ENCODE data around the gene TBC1D14.

Gene TBC1D14

DNA sequence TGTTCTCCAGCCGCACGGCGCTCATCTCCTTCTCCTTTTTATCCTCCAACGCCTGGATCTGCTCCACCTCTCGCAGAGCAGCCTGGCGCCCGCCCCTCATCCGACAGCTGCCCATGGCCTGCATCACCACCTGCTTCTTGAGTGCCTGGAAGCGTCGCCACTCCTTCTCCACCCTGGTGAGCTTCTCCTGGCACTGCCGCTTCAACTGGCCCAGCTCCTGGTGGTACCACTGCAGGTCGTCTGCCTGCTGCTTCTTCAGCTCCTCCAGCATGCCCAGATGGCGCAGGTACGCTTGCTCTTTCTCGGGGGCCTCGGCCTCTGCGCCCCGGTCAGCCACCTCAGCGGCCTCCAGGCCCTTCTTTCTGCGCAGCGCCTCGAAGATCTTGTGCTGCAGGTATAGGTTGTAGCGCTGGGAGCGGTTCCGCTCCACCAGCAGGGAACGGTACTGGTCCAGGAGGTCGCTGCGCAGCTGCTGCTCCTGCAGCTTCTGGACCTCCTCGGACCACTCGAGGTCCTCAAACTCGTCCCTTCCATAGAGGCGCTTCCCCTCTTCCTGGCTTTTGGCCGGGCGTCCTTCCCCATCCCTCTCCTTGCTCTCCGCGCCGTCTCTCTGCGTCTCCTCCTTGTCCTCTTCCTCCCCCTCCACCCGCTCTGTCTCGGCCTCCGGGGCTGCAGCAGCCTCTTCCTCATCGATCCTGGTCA, 132.3 kb downstream of the TBC1D14 start:
- peak overlapping the region; percentile 78 for H3K4me3 ChIP-seq (ENCODE audit: low read depth, low read length)
- H2BK12ac ChIP-seq (ENCODE audit: low read length): no peak overlapping the region
- H3K18ac ChIP-seq (ENCODE audit: low read length): no peak overlapping the region
- no peak overlapping the region for H2BK5ac ChIP-seq (ENCODE audit: low read depth, low read length, poor library complexity)
- peaks cover 18 to 22% of the 10 kb centered on the region in 2 experiments for H3K4me1 ChIP-seq (ENCODE audit: control insufficient read depth in 1 of 2, insufficient read depth in 2 of 2, low read length in 2 of 2)
- peaks cover 0 to 7% of the 10 kb centered on the region in 2 experiments for H3K36me3 ChIP-seq (ENCODE audit: control insufficient read depth in 1 of 2, insufficient read depth in 2 of 2, low read length in 2 of 2)
- no peak overlapping the region for H3K4ac ChIP-seq (ENCODE audit: low read depth, low read length)
- H3K14ac ChIP-seq (ENCODE audit: low read length): peak overlapping the region; percentile 21
- peaks cover 9% of the 10 kb centered on the region for H3K79me1 ChIP-seq (ENCODE audit: low read length)
- no peak overlapping the region for H3K23ac ChIP-seq (ENCODE audit: low read length)
- peak overlapping the region; percentile 51 for H4K8ac ChIP-seq (ENCODE audit: low read depth, low read length)
- no peaks in the 10 kb centered on the region for H3K27me3 ChIP-seq (ENCODE audit: insufficient read depth, low read length)
- H3K4me2 ChIP-seq (ENCODE audit: low read length): peak overlapping the region; percentile 82
- peak overlapping the region; percentile 68 for H2AFZ ChIP-seq (ENCODE audit: insufficient read depth, low read length, poor library complexity)
- no peak overlapping the region for H3K9ac ChIP-seq (ENCODE audit: low read length)
- H3K27ac ChIP-seq (ENCODE audit: low read depth, low read length): no peak overlapping the region
- WGBS (ENCODE audit: extremely low coverage, insufficient coverage, insufficient read length): no CpG with 5 or more reads among the region's 42 CpGs
- H3K9me3 ChIP-seq (ENCODE audit: insufficient read depth, low read depth, low read length): peaks cover 2% of the 10 kb centered on the region
- H2BK120ac ChIP-seq (ENCODE audit: insufficient read depth, low read length, poor library complexity): no peak overlapping the region
- DNase-seq: no peak
- H3K79me2 ChIP-seq (ENCODE audit: control insufficient read depth, insufficient read depth, low read length, poor library complexity): peaks cover 19% of the 10 kb centered on the region
- H4K91ac ChIP-seq (ENCODE audit: low read depth, low read length): no peak overlapping the region
- peak overlapping the region; percentile 15 for H4K12ac ChIP-seq (ENCODE audit: low read depth, low read length)
- no peak overlapping the region for H2AK5ac ChIP-seq (ENCODE audit: low read length)

DNA sequence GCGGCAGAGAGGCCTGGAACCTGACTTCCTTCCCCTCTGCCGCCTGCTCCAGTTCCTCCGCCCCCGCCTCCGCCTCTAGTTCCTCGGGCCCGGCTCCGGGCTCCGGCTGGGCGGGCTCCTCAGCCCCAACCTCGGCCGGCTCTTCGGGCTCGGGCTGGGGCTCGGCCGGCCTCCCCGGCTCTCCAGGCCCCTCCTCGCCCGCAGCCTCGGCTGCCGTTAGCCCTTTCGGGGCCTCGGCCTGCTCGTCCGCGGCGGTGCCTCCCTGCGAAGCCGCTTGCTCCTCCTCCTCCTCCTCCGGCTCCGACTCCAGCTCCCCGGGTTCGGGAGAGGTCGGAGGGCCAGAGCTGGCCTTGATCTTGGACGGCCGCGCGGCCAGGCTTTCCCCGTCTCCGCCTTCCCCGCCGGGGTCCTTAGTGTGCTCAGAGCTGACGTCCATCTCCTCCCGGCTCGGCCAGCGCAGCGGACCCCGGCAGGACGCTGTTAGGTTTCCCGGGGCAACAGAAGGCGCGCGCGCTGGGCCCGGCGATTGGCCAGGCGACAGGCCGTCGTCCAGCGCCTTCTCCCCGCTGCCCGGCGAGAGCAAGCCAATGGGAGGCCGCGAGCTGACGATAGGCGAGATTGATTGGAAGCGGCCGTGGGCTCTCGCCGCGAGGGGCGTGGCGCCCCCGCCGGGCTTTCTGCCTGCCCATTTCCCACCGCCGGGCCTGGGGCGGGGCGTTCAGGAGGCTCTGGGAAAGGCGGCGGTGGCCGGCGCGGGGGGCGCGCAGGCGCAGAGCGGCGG, 133.1 kb downstream of the TBC1D14 start:
- no peak overlapping the region for H2BK120ac ChIP-seq (ENCODE audit: insufficient read depth, low read length, poor library complexity)
- WGBS (ENCODE audit: extremely low coverage, insufficient coverage, insufficient read length): no CpG with 5 or more reads among the region's 90 CpGs
- H3K14ac ChIP-seq (ENCODE audit: low read length): no peak overlapping the region
- H3K4me3 ChIP-seq (ENCODE audit: low read depth, low read length): peak overlapping the region; percentile 78
- no peak overlapping the region for H3K18ac ChIP-seq (ENCODE audit: low read length)
- H4K8ac ChIP-seq (ENCODE audit: low read depth, low read length): peak overlapping the region; percentile 51
- H2AFZ ChIP-seq (ENCODE audit: insufficient read depth, low read length, poor library complexity): peak overlapping the region; percentile 68
- no peak overlapping the region for H4K12ac ChIP-seq (ENCODE audit: low read depth, low read length)
- peak; percentile 99 for DNase-seq
- H3K23ac ChIP-seq (ENCODE audit: low read length): no peak overlapping the region
- no peak overlapping the region for H2AK5ac ChIP-seq (ENCODE audit: low read length)
- peaks cover 4% of the 10 kb centered on the region for H3K9me3 ChIP-seq (ENCODE audit: insufficient read depth, low read depth, low read length)
- peak overlapping the region; percentile 82 for H3K4me2 ChIP-seq (ENCODE audit: low read length)
- H3K79me2 ChIP-seq (ENCODE audit: control insufficient read depth, insufficient read depth, low read length, poor library complexity): peaks cover 19% of the 10 kb centered on the region
- H3K4me1 ChIP-seq (ENCODE audit: control insufficient read depth in 1 of 2, insufficient read depth in 2 of 2, low read length in 2 of 2): peaks cover 18 to 22% of the 10 kb centered on the region in 2 experiments
- H2BK12ac ChIP-seq (ENCODE audit: low read length): no peak overlapping the region
- no peak overlapping the region for H2BK5ac ChIP-seq (ENCODE audit: low read depth, low read length, poor library complexity)
- no peak overlapping the region for H4K91ac ChIP-seq (ENCODE audit: low read depth, low read length)
- H3K4ac ChIP-seq (ENCODE audit: low read depth, low read length): no peak overlapping the region
- H3K79me1 ChIP-seq (ENCODE audit: low read length): peaks cover 9% of the 10 kb centered on the region
- peak overlapping the region; percentile 29 for H3K9ac ChIP-seq (ENCODE audit: low read length)
- H3K27me3 ChIP-seq (ENCODE audit: insufficient read depth, low read length): no peaks in the 10 kb centered on the region
- H3K36me3 ChIP-seq (ENCODE audit: control insufficient read depth in 1 of 2, insufficient read depth in 2 of 2, low read length in 2 of 2): peaks cover 0 to 7% of the 10 kb centered on the region in 2 experiments
- peak overlapping the region; percentile 9 for H3K27ac ChIP-seq (ENCODE audit: low read depth, low read length)

DNA sequence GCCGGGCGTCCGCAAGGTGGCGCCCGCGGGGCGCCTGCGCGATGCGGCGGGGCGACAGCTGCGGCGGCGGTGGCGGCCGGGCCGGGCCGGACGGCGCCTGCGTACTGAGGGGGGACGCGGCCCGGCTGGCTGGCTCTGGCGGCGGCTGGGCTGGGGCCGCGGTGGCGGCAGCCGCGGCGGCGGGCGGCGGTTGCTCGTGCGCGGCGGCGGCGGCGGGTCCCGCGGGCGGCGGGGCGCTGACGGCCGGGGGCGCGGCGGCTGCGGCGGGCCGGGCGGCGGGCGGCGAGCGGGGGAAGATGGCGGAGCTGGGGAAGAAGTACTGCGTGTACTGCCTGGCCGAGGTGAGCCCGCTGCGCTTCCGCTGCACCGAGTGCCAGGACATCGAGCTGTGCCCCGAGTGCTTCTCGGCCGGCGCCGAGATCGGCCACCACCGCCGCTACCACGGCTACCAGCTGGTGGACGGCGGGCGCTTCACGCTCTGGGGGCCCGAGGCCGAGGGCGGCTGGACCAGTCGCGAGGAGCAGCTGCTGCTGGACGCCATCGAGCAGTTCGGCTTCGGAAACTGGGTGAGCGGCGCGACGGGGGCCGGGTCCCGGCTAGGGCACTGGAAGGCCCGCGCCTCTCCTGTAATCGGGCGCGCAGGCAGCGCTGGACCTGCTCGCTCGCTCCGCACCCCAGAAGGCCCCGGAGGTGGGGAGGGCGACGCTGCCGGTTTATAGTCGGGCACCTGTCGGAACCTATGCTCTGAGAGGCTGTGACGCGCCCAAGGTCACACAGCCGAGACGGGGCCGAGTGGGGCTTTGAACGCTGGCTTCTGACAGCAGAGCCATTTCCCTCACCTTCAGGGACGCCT, 133.9 kb downstream of the TBC1D14 start, which contains the start of gene TADA2B:
TADA2B (plus strand) TSS at position 89 of the 853 bp plus-strand sequence; CDS start at position 297, 208 bp downstream.
- peak; percentile 10 to 51 for DNase-seq
- Histone ChIP-seq H2BK12ac (ENCODE audit: low read length) (no peak within 1 kb of the TSS), H2BK5ac (ENCODE audit: low read depth, low read length, poor library complexity) (peak within 1 kb of the TSS; percentile 81), H3K27ac (ENCODE audit: low read depth, low read length) (peak within 1 kb of the TSS; percentile 9), H3K79me1 (ENCODE audit: low read length) (peaks cover 9% of the 10 kb centered on the region), H2AFZ (ENCODE audit: insufficient read depth, low read length, poor library complexity) (peak within 1 kb of the TSS; percentile 80), H3K14ac (ENCODE audit: low read length) (peak within 1 kb of the TSS; percentile 99), H2AK5ac (ENCODE audit: low read length) (peak within 1 kb of the TSS; percentile 97), H3K4ac (ENCODE audit: low read depth, low read length) (peak within 1 kb of the TSS; percentile 95), H4K12ac (ENCODE audit: low read depth, low read length) (peak within 1 kb of the TSS; percentile 89), H3K4me3 (ENCODE audit: low read depth, low read length) (peak within 1 kb of the TSS; percentile 99), H2BK120ac (ENCODE audit: insufficient read depth, low read length, poor library complexity) (peak within 1 kb of the TSS; percentile 81), H3K9ac (ENCODE audit: low read length) (peak within 1 kb of the TSS; percentile 94), H3K4me1 (ENCODE audit: control insufficient read depth in 1 of 2, insufficient read depth in 2 of 2, low read length in 2 of 2) (peaks cover 18 to 22% of the 10 kb centered on the region in 2 experiments), H3K18ac (ENCODE audit: low read length) (peak within 1 kb of the TSS; percentile 88), H4K8ac (ENCODE audit: low read depth, low read length) (peak within 1 kb of the TSS; percentile 81), H3K36me3 (ENCODE audit: control insufficient read depth in 1 of 2, insufficient read depth in 2 of 2, low read length in 2 of 2) (peaks cover 0 to 7% of the 10 kb centered on the region in 2 experiments), H3K9me3 (ENCODE audit: insufficient read depth, low read depth, low read length) (peaks cover 4% of the 10 kb centered on the region), H3K27me3 (ENCODE audit: insufficient read depth, low read length) (no peaks in the 10 kb centered on the region), H3K79me2 (ENCODE audit: control insufficient read depth, insufficient read depth, low read length, poor library complexity) (peaks cover 19% of the 10 kb centered on the region), H3K4me2 (ENCODE audit: low read length) (peak within 1 kb of the TSS; percentile 94), H3K23ac (ENCODE audit: low read length) (no peak within 1 kb of the TSS), H4K91ac (ENCODE audit: low read depth, low read length) (peak within 1 kb of the TSS; percentile 86)
- no CpG with 5 or more reads among the region's 119 CpGs for WGBS (ENCODE audit: extremely low coverage, insufficient coverage, insufficient read length)

Measured in trophoblast cell (in vitro differentiated cells and primary cell).